GM12864 (cell line): ENCODE results near the gene SPATC1L.

ENCODE experiments used
- DNase-seq: peaks from one replicate; pipeline ENCODE4 v3.0.0-alpha.2; 2011; ENCODE audit warnings: low read depth
- H3K4me3 ChIP-seq: 2 replicates; pipeline ENCODE4 v1.5.1; 2011; ENCODE audit warnings: mild to moderate bottlenecking, low read depth, low read length, control low read depth
- CTCF ChIP-seq: IDR thresholded peaks from 2 replicates; pipeline ENCODE4 v1.5.1; 2011; ENCODE audit warnings: low read depth, mild to moderate bottlenecking, moderate library complexity, low read length, control low read depth, inconsistent platforms; ENCODE audit errors: missing control alignments

Gene SPATC1L

GRCh38 chr21:46151989-46152926 lies 32.0 kb downstream of the SPATC1L start:
- DNase-seq = no peak
- no peak for TF ChIP-seq CTCF
- H3K4me3 ChIP-seq = no peak overlapping the region

GRCh38 chr21:46151261-46151988 lies 32.8 kb downstream of the SPATC1L start:
- H3K4me3 ChIP-seq = no peak overlapping the region
- no peak for DNase-seq
- no peak for TF ChIP-seq CTCF

GRCh38 chr21:46150491-46151121 lies 33.7 kb downstream of the SPATC1L start:
- H3K4me3 ChIP-seq = no peak overlapping the region
- no peak for TF ChIP-seq CTCF
- no peak for DNase-seq

- DNase-seq = no peak
- TF ChIP-seq CTCF = no peak
- H3K4me3 ChIP-seq = no peak overlapping the region
These were observed 34.2 kb downstream of the SPATC1L start for GRCh38 chr21:46150073-46150472.

- TF ChIP-seq CTCF = no peak
- H3K4me3 ChIP-seq = no peak overlapping the region
- DNase-seq = no peak
These were observed 34.9 kb downstream of the SPATC1L start for GRCh38 chr21:46149205-46149901.

- no peak for DNase-seq
- TF ChIP-seq CTCF = no peak
- no peak overlapping the region for H3K4me3 ChIP-seq
These were observed 36.2 kb downstream of the SPATC1L start for GRCh38 chr21:46148106-46148505.
